Fibroblast of lung (primary cell): ENCODE data around the gene FAM25A. TPM values are rescaled to one million over a fixed set of nuclear protein-coding genes. Genes with fewer than 3 reads are reported as not detected.

Experiments
- DNase-seq, 2 donors: peaks; one replicate each; pipeline versions ENCODE4 v3.0.0 to v3.0.0-alpha.2; 2010; ENCODE audit warnings: low read depth in 2 of 2
- H2AFZ ChIP-seq: 2 replicates; pipeline ENCODE4 v1.5.1; 2012; ENCODE audit warnings: low read length, control low read depth, inconsistent platforms
- H3K27ac ChIP-seq: 2 replicates; pipeline ENCODE4 v1.5.1; 2011; ENCODE audit warnings: low read length, control low read depth; ENCODE audit not compliant: insufficient read depth
- H3K27me3 ChIP-seq: 2 replicates; pipeline ENCODE4 v1.5.1; 2011; ENCODE audit warnings: mild to moderate bottlenecking, low read length; ENCODE audit not compliant: control insufficient read depth, insufficient read depth
- H3K36me3 ChIP-seq: 2 replicates; pipeline ENCODE4 v1.5.1; 2011; ENCODE audit warnings: low read length; ENCODE audit not compliant: control insufficient read depth, insufficient read depth
- H3K4me1 ChIP-seq: 2 replicates; pipeline ENCODE4 v1.5.1; 2011; ENCODE audit warnings: low read length; ENCODE audit not compliant: control insufficient read depth, insufficient read depth; ENCODE audit errors: extremely low read depth
- H3K4me2 ChIP-seq: 2 replicates; pipeline ENCODE4 v1.5.1; 2011; ENCODE audit warnings: low read length, control low read depth; ENCODE audit not compliant: insufficient read depth; ENCODE audit errors: extremely low read depth
- H3K4me3 ChIP-seq, 4 experiments: fragments of 200-600 bp in 1 of 4; sonication (generic) in 1 of 4; replicated peaks in 1 of 4; 2 replicates each; pipeline ENCODE4 v1.5.1; 2011 to 2016; ENCODE audit warnings: low read length in 4 of 4, low read depth in 3 of 4, mild to moderate bottlenecking in 3 of 4, control low read depth in 2 of 4, inconsistent platforms in 1 of 4, mixed read lengths in 1 of 4; ENCODE audit not compliant: insufficient read depth in 1 of 4; ENCODE audit errors: control extremely low read depth in 1 of 4
- H3K79me2 ChIP-seq: 2 replicates; pipeline ENCODE4 v1.5.1; 2012; ENCODE audit warnings: mild to moderate bottlenecking, low read length, inconsistent platforms; ENCODE audit not compliant: control insufficient read depth, insufficient read depth
- H3K9ac ChIP-seq: 2 replicates; pipeline ENCODE4 v1.5.1; 2011; ENCODE audit warnings: mild to moderate bottlenecking, low read length, control low read depth; ENCODE audit not compliant: insufficient read depth
- H3K9me3 ChIP-seq: 2 replicates; pipeline ENCODE4 v1.5.1; 2012; ENCODE audit warnings: low read depth, low read length; ENCODE audit not compliant: control insufficient read depth, insufficient read depth
- H4K20me1 ChIP-seq: 2 replicates; pipeline ENCODE4 v1.5.1; 2011; ENCODE audit warnings: low read length; ENCODE audit not compliant: control insufficient read depth, insufficient read depth; ENCODE audit errors: extremely low read depth
- EZH2 ChIP-seq: IDR thresholded peaks from 2 replicates; pipeline ENCODE4 v1.5.1; 2012; ENCODE audit warnings: low read length, control low read depth, mild to moderate bottlenecking; ENCODE audit errors: missing control alignments
- polyA plus RNA-seq, 2 donors: library from polyadenylated mRNA; depleted of rRNA in 1 of 2; stranded (reverse) in 1 of 2; unstranded in 1 of 2; fragments of >200 nt; gene quantifications; 2 replicates each; pipeline ENCODE4 v1.2.1, GENCODE V29; 2011 to 2012; ENCODE audit warnings: missing spikeins in 1 of 2
- total RNA-seq: library from RNA; depleted of rRNA; stranded (reverse); fragments of >200 nt; gene quantifications from 2 replicates; pipeline ENCODE4 v1.2.1, GENCODE V29; 2014
- TF ChIP-seq, protein P1 (sequence below), 2 donors: IDR thresholded peaks in 1 of 2; conservative IDR thresholded peaks in 1 of 2; 1 replicate in 1 of 2; 2 replicates in 1 of 2; pipeline ENCODE4 v1.5.1; 2011 to 2012; ENCODE audit warnings: low read length in 2 of 2, control low read depth in 1 of 2, inconsistent platforms in 1 of 2, low read depth in 1 of 2, mild to moderate bottlenecking in 1 of 2

FAM25A gene
- total and polyA plus RNA-seq, 2 donors (not counting 1 experiment from before 2014, with no cell fraction given), result not detected

DNA sequence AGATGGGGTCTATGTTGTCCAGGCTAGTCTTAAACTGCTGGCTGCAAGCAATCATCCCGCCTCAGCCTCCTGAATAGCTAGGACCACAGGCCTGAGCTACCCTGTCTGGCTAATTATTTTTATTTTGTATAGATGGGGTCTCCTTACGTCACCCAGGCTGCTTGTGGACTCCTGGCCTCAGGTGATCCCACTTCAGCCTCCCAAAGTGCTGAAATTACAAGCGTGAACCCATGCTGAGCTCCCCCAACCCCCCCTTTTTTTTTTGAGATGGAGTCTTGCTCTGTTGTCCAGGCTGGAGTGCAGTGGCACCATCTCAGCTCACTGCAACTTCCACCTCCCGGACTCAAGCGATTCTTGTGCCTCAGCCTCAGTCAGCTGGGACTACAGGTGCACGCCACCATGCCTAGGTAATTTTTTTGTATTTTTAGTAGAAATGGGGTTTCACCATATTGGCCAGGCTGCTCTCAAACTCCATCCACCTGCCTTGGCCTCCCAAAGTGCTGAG lies 25.4 kb downstream of the FAM25A start:
- Histone ChIP-seq H3K9ac (no peak overlapping the region), H3K79me2 (no peaks in the 10 kb centered on the region), H3K27ac (no peak overlapping the region), H3K4me2 (no peak overlapping the region), H3K27me3 (no peaks in the 10 kb centered on the region), H3K4me3 (no peak overlapping the region), H3K4me1 (no peaks in the 10 kb centered on the region), H2AFZ (no peak overlapping the region), H3K9me3 (no peaks in the 10 kb centered on the region), H4K20me1 (no peaks in the 10 kb centered on the region), H3K36me3 (peaks cover 3% of the 10 kb centered on the region)
- DNase-seq, result no peak
- TF ChIP-seq, protein P1, sequence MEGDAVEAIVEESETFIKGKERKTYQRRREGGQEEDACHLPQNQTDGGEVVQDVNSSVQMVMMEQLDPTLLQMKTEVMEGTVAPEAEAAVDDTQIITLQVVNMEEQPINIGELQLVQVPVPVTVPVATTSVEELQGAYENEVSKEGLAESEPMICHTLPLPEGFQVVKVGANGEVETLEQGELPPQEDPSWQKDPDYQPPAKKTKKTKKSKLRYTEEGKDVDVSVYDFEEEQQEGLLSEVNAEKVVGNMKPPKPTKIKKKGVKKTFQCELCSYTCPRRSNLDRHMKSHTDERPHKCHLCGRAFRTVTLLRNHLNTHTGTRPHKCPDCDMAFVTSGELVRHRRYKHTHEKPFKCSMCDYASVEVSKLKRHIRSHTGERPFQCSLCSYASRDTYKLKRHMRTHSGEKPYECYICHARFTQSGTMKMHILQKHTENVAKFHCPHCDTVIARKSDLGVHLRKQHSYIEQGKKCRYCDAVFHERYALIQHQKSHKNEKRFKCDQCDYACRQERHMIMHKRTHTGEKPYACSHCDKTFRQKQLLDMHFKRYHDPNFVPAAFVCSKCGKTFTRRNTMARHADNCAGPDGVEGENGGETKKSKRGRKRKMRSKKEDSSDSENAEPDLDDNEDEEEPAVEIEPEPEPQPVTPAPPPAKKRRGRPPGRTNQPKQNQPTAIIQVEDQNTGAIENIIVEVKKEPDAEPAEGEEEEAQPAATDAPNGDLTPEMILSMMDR (conservative IDR thresholded peaks at IDR 0.05 in 1 of 2, IDR thresholded peaks at IDR 0.05 in 1 of 2; ENCODE audit: low read depth in 1 of 2, low read length in 2 of 2), result no peak
- TF ChIP-seq EZH2, result no peak

DNA sequence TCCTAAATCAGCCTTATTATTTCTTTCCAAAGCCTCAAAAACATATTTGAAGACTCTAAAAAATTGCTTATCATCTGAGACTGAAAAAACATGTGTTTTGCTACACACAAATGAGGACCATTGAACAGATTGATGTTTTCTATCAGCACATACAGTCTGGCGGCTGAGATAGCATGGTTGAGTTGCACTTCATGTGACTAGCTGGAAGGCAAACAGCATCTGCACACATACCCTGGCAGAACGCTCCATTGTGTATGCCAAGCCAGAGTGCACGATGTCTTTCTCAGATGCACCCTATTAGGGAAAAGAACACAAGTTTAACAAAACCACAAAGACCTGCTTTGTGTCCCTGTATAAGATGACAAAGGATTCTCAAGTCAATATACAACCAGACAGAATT lies 33.0 kb downstream of the FAM25A start:
- Histone ChIP-seq H3K9ac (no peak overlapping the region), H4K20me1 (no peaks in the 10 kb centered on the region), H3K4me3 (no peak overlapping the region), H3K4me1 (peaks cover 9% of the 10 kb centered on the region), H3K36me3 (peaks cover 8% of the 10 kb centered on the region), H3K27ac (no peak overlapping the region), H3K9me3 (no peaks in the 10 kb centered on the region), H3K27me3 (no peaks in the 10 kb centered on the region), H3K79me2 (no peaks in the 10 kb centered on the region), H3K4me2 (no peak overlapping the region), H2AFZ (no peak overlapping the region)
- TF ChIP-seq EZH2, result no peak
- TF ChIP-seq, protein P1 (conservative IDR thresholded peaks at IDR 0.05 in 1 of 2, IDR thresholded peaks at IDR 0.05 in 1 of 2; ENCODE audit: low read depth in 1 of 2, low read length in 2 of 2), result no peak
- DNase-seq, result peak in 1 of 2 donors; percentile 36

DNA sequence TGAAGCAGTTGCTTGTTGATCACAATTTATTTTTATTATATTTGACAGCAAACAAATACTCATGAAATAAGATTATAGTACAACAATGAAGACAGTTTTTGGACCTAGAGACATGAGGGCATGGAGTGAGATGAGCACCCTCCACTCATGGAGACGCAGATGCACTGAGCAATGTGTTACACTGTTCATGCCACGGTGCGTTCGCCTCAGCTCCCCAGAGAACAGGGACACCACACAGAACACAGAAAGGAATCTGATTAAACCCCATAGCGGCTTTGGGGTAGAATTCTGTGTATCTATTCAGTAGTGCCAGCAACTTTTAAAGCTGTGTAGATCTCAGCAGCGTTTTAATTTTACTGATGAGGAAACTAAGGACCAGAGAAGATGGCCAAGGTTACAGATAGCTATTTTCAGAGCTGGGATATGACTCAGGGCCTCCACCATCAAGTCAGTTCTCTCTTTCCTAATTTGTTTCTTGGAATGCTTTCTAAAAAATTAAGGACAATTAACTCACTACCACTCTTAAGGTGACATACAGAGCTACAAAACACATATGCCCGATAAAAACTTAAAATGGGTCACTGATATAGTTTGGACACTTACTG lies 33.6 kb downstream of the FAM25A start:
- no peak overlapping the region for H3K4me3 ChIP-seq
- no peaks in the 10 kb centered on the region for H3K27me3 ChIP-seq
- TF ChIP-seq, protein P1 (conservative IDR thresholded peaks at IDR 0.05 in 1 of 2, IDR thresholded peaks at IDR 0.05 in 1 of 2; ENCODE audit: low read depth in 1 of 2, low read length in 2 of 2), result no peak
- no peak for TF ChIP-seq EZH2
- H3K9ac ChIP-seq, result no peak overlapping the region
- no peak overlapping the region for H2AFZ ChIP-seq
- H3K4me2 ChIP-seq, result no peak overlapping the region
- H3K27ac ChIP-seq, result no peak overlapping the region
- H4K20me1 ChIP-seq, result no peaks in the 10 kb centered on the region
- H3K79me2 ChIP-seq, result no peaks in the 10 kb centered on the region
- peaks cover 8% of the 10 kb centered on the region for H3K36me3 ChIP-seq
- H3K4me1 ChIP-seq, result peaks cover 9% of the 10 kb centered on the region
- DNase-seq, result no peak
- H3K9me3 ChIP-seq, result no peaks in the 10 kb centered on the region
